Measurements from ENCODE around the gene HOXC12.

- TF ChIP-seq CTCF (IDR thresholded peaks at IDR 0.05; ENCODE audit: low read depth, low read length) (no peak), EZH2phosphoT487 (IDR thresholded peaks at IDR 0.05; ENCODE audit: low read depth) (no peak)
Observed at GRCh38 chr12:53955036-53955775, 503 bp downstream of the HOXC12 start.

Data from OCI-LY3 (cell line).